Inferior parietal cortex (tissue), 1 donor: Measurements from ENCODE around the gene TXNDC2.

Source experiments
- DNase-seq: peaks from one replicate; pipeline ENCODE4 v3.0.0-alpha.2; 2016; ENCODE audit errors: extremely low spot score

The TXNDC2 gene

GRCh38 chr18:9913526-9914333, 28.0 kb downstream of the TXNDC2 start, which contains the start of gene VAPA:
VAPA (plus strand) TSS chr18:9914016; CDS start chr18:9914257, 241 bp downstream.
- peak; percentile 97 for DNase-seq

- no peak for DNase-seq
These were observed 28.5 kb downstream of the TXNDC2 start for GRCh38 chr18:9914334-9914583.

GRCh38 chr18:9914584-9915290, 29.0 kb downstream of the TXNDC2 start:
- peak; percentile 62 for DNase-seq

- DNase-seq, result no peak
These were observed 29.7 kb downstream of the TXNDC2 start for GRCh38 chr18:9915291-9916076.

GRCh38 chr18:9916077-9916639, 30.4 kb downstream of the TXNDC2 start:
- DNase-seq, result no peak

GRCh38 chr18:9916808-9917207, 31.0 kb downstream of the TXNDC2 start:
- DNase-seq, result no peak

GRCh38 chr18:9918016-9918680, 32.4 kb downstream of the TXNDC2 start:
- no peak for DNase-seq

- no peak for DNase-seq
These were observed 33.9 kb downstream of the TXNDC2 start for GRCh38 chr18:9919564-9920232.

GRCh38 chr18:9922592-9923311, 37.0 kb downstream of the TXNDC2 start:
- no peak for DNase-seq

GRCh38 chr18:9924371-9924943, 38.7 kb downstream of the TXNDC2 start:
- no peak for DNase-seq

GRCh38 chr18:9925369-9925768, 39.6 kb downstream of the TXNDC2 start:
- DNase-seq, result no peak

- no peak for DNase-seq
These were observed 40.0 kb downstream of the TXNDC2 start for GRCh38 chr18:9925795-9926194.

- DNase-seq, result no peak
These were observed 40.6 kb downstream of the TXNDC2 start for GRCh38 chr18:9926223-9926894.

GRCh38 chr18:9926977-9927376, 41.2 kb downstream of the TXNDC2 start:
- DNase-seq, result no peak

- no peak for DNase-seq
These were observed 41.8 kb downstream of the TXNDC2 start for GRCh38 chr18:9927392-9928063.

- DNase-seq, result no peak
These were observed 43.0 kb downstream of the TXNDC2 start for GRCh38 chr18:9928646-9929259.

- no peak for DNase-seq
These were observed 44.6 kb downstream of the TXNDC2 start for GRCh38 chr18:9930299-9930884.

GRCh38 chr18:9931146-9931545, 45.4 kb downstream of the TXNDC2 start:
- DNase-seq, result no peak
